Left ventricle myocardium inferior (tissue), 1 donor: ENCODE measurements around the gene NTSR1. TPM values are rescaled to one million over a fixed set of nuclear protein-coding genes. Genes with fewer than 3 reads are reported as not detected.

Experiments
- DNase-seq: peaks from one replicate; pipeline ENCODE4 v3.0.0-alpha.2; 2020
- H3K27ac ChIP-seq: fragments of 200-600 bp; replicated peaks from 2 replicates; pipeline ENCODE4 v1.8.0; 2021
- H3K27me3 ChIP-seq: fragments of 200-600 bp; 2 replicates; pipeline ENCODE4 v1.8.0; 2021; ENCODE audit warnings: low read depth
- H3K36me3 ChIP-seq: fragments of 200-600 bp; 2 replicates; pipeline ENCODE4 v1.8.0; 2021
- H3K4me1 ChIP-seq: fragments of 200-600 bp; 2 replicates; pipeline ENCODE4 v1.8.0; 2021
- H3K4me3 ChIP-seq: fragments of 200-600 bp; 2 replicates; pipeline ENCODE4 v1.8.0; 2021; ENCODE audit warnings: mild to moderate bottlenecking, moderate library complexity
- H3K9me3 ChIP-seq: fragments of 200-600 bp; replicated peaks from 2 replicates; pipeline ENCODE4 v1.8.0; 2021
- CTCF ChIP-seq: fragments of 200-600 bp; IDR thresholded peaks from 2 replicates; pipeline ENCODE4 v1.8.0; 2021; ENCODE audit warnings: antibody characterized with exemption, mild to moderate bottlenecking, borderline replicate concordance
- intact Hi-C: fragments of 100-400 bp; cut with micrococcal nuclease; formaldehyde crosslinking; loops from one replicate; pipeline ENCODE4 v1.11.0; 2022
- total RNA-seq: library from RNA; stranded (reverse); fragmentation: NEBNext Ultra II Directional; extraction: Animal tissue kit (Norgen Biotek cat#: 25700); gene quantifications from one replicate; pipeline ENCODE4 v1.2.1, GENCODE V29; 2021
- donor health status: DM: no; HTN: yes; CAD: no; lungs with severe emphysema.

The NTSR1 gene
- total RNA-seq, 1 donor from 2014 or later: not detected

- no peak overlapping the region for H3K4me3 ChIP-seq
- H3K4me1 ChIP-seq: peaks cover 7% of the 10 kb centered on the region
- H3K27ac ChIP-seq: no peak overlapping the region
- no peak for TF ChIP-seq CTCF
- no peak for DNase-seq
- no peaks in the 10 kb centered on the region for H3K36me3 ChIP-seq
- intact Hi-C loops: no loop called here
- no peaks in the 10 kb centered on the region for H3K9me3 ChIP-seq
- H3K27me3 ChIP-seq: peaks cover 84% of the 10 kb centered on the region
These were observed 21.5 kb upstream of the NTSR1 start for GRCh38 chr20:62686869-62687830.

- no peak for DNase-seq
- Histone ChIP-seq H3K4me3 (no peak overlapping the region), H3K36me3 (no peaks in the 10 kb centered on the region), H3K4me1 (peaks cover 7% of the 10 kb centered on the region), H3K27me3 (peaks cover 82% of the 10 kb centered on the region), H3K9me3 (no peaks in the 10 kb centered on the region), H3K27ac (no peak overlapping the region)
- intact Hi-C loops: no loop called here
- TF ChIP-seq CTCF: no peak
These were observed 20.6 kb upstream of the NTSR1 start for GRCh38 chr20:62688083-62688482.

- H3K27me3 ChIP-seq: peaks cover 84% of the 10 kb centered on the region
- intact Hi-C loops: no loop called here
These were observed 19.7 kb upstream of the NTSR1 start for GRCh38 chr20:62688855-62689460.

GRCh38 chr20:62689861-62690260, 18.8 kb upstream of the NTSR1 start:
- intact Hi-C loops: loop anchor here (10.0 kb wide), 1 partner anchor 75 kb away; no protein-coding TSS in a partner anchor
- H3K9me3 ChIP-seq: no peaks in the 10 kb centered on the region
- no peaks in the 10 kb centered on the region for H3K36me3 ChIP-seq
- DNase-seq: no peak
- TF ChIP-seq CTCF: no peak
- H3K27me3 ChIP-seq: peaks cover 84% of the 10 kb centered on the region
- H3K4me3 ChIP-seq: no peak overlapping the region
- H3K27ac ChIP-seq: no peak overlapping the region
- peaks cover 7% of the 10 kb centered on the region for H3K4me1 ChIP-seq

More at GRCh38 chr20:62688855-62689460, 19.7 kb upstream of the NTSR1 start:
- DNase-seq: no peak
- H3K4me1 ChIP-seq: peaks cover 7% of the 10 kb centered on the region
- H3K4me3 ChIP-seq: no peak overlapping the region
- TF ChIP-seq CTCF: peak; percentile 36
- no peaks in the 10 kb centered on the region for H3K36me3 ChIP-seq
- H3K27ac ChIP-seq: no peak overlapping the region
- H3K9me3 ChIP-seq: no peaks in the 10 kb centered on the region

- TF ChIP-seq CTCF: no peak
- H3K27ac ChIP-seq: no peak overlapping the region
- peaks cover 7% of the 10 kb centered on the region for H3K4me1 ChIP-seq
- H3K4me3 ChIP-seq: no peak overlapping the region
- no peaks in the 10 kb centered on the region for H3K36me3 ChIP-seq
- peaks cover 84% of the 10 kb centered on the region for H3K27me3 ChIP-seq
- DNase-seq: no peak
- no peaks in the 10 kb centered on the region for H3K9me3 ChIP-seq
- intact Hi-C loops: loop anchor here (10.0 kb wide), 1 partner anchor 74 kb away; no protein-coding TSS in a partner anchor
These were observed 18.3 kb upstream of the NTSR1 start for GRCh38 chr20:62690261-62690820.
